SH-SY5Y (cell line): ENCODE data around the gene STAB2.

Source experiments
- GATA2 ChIP-seq: IDR thresholded peaks from 2 replicates; pipeline ENCODE4 v1.6.1; 2011; ENCODE audit warnings: mild to moderate bottlenecking, low read depth, low read length
- GATA3 ChIP-seq: IDR thresholded peaks from 2 replicates; pipeline ENCODE4 v1.6.1; 2011; ENCODE audit warnings: low read depth, mild to moderate bottlenecking, low read length, moderate library complexity

The STAB2 gene, protein sequence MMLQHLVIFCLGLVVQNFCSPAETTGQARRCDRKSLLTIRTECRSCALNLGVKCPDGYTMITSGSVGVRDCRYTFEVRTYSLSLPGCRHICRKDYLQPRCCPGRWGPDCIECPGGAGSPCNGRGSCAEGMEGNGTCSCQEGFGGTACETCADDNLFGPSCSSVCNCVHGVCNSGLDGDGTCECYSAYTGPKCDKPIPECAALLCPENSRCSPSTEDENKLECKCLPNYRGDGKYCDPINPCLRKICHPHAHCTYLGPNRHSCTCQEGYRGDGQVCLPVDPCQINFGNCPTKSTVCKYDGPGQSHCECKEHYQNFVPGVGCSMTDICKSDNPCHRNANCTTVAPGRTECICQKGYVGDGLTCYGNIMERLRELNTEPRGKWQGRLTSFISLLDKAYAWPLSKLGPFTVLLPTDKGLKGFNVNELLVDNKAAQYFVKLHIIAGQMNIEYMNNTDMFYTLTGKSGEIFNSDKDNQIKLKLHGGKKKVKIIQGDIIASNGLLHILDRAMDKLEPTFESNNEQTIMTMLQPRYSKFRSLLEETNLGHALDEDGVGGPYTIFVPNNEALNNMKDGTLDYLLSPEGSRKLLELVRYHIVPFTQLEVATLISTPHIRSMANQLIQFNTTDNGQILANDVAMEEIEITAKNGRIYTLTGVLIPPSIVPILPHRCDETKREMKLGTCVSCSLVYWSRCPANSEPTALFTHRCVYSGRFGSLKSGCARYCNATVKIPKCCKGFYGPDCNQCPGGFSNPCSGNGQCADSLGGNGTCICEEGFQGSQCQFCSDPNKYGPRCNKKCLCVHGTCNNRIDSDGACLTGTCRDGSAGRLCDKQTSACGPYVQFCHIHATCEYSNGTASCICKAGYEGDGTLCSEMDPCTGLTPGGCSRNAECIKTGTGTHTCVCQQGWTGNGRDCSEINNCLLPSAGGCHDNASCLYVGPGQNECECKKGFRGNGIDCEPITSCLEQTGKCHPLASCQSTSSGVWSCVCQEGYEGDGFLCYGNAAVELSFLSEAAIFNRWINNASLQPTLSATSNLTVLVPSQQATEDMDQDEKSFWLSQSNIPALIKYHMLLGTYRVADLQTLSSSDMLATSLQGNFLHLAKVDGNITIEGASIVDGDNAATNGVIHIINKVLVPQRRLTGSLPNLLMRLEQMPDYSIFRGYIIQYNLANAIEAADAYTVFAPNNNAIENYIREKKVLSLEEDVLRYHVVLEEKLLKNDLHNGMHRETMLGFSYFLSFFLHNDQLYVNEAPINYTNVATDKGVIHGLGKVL (N-terminal part only)

DNA sequence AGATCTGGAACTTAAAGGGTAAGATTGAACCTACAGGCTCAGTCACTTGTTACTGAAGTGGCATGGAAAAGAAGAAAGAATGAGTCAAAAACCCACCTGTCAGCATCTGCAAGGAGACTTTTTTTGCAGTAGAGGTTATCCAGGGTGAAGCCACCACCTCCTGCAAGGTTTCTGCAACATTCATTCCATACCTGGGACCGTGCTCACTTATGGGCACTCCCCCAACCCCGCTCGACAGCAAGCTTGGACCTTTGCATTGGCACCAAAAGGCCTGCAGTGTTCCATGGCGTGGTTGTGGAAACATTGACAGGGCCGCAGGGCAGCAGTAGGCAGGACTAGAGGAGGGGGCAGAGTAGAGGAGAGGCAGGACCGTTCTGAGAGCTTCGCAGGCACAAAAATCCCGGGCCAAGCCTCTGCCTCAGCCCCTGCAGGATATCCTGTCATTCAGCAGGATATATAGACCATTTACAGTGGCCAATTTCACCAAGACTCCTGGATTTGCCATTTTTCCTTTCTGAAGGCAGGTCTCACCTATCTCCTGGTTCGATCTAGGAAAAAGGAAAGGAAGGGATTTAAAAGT, at the start of gene STAB2:
Gene STAB2 (plus strand): TSS at position 483 of the 580 bp plus-strand sequence. CDS start 204 bp downstream, outside the sequence.
- TF ChIP-seq GATA3 = no peak
- no peak for TF ChIP-seq GATA2

DNA sequence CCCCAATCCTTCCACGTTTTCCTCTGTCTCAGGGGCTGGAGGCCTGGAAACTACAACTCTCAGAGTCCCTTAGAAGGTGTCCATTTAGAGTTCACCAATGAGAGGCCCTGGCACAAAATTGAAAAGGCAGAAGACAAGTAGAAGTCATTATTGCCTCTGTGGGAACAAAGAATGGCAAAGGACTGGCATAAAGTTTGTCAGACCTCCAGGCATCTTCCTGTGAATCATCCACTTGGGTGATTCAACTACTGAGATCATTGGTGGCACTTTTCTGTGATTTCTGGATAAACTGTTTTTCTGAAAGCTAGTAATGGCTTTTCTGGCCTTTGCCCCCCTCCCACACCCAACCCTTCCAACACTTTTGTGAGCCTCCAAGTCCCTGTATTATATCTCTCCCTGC, 48.7 kb upstream of the STAB2 start:
- TF ChIP-seq GATA3 (no peak), GATA2 (no peak)

DNA sequence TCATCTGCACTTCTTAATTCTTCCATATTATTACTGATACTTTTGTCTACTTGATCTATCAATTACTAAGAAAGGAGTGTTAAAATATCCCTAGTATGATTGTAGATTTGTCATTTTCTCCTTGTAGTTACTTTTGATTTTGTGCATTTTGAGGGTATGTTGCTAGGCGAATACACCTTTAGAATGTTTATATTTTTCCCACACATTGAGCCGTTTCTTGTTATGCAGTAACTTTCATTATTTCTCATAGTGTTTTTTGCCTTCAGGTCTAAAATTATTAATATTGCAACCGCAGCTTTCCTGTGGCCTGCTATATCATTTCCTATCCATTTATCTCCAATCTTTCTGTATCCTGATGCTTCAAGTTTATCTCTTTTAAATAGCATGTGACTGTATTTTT, 46.8 kb upstream of the STAB2 start:
- TF ChIP-seq GATA2 = no peak
- TF ChIP-seq GATA3 = no peak

DNA sequence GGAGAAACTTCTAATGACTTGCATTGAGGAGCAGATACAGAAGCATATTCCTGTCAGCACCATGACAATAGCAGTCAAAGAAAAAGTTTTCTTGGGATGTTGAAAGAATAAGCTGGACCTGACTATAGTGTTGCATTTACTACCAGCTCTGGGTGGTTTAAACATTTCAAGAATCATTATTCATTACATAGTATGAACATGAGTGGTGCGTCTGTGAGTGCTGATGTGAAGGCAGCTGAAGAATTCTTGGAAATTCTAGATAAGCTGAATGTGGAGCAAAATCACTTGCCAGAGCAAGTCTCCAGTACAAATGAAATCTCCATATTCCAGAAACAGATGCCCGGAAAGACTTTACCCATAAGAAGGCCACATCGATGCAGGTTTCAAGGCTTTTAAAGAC, 45.0 kb upstream of the STAB2 start:
- no peak for TF ChIP-seq GATA3
- no peak for TF ChIP-seq GATA2

DNA sequence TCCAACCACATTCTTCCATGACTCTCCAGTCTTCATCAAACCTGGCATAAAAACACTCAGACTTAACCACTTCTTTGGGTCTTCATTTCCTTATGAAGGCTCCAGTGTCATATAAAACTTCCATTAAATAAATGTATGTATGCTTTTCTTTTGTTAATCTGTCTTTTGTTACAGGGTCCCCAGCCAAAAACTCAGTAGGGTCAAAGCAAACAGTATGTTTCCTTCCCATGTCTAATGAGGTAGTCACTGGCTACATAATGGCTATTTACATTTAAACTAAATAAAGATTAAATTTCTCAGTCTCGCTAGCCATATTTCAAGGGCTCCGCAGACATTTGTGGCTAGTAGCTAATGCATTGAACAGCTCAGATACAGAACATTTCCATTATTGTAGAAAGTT, 40.1 kb upstream of the STAB2 start:
- no peak for TF ChIP-seq GATA2
- TF ChIP-seq GATA3 = no peak

DNA sequence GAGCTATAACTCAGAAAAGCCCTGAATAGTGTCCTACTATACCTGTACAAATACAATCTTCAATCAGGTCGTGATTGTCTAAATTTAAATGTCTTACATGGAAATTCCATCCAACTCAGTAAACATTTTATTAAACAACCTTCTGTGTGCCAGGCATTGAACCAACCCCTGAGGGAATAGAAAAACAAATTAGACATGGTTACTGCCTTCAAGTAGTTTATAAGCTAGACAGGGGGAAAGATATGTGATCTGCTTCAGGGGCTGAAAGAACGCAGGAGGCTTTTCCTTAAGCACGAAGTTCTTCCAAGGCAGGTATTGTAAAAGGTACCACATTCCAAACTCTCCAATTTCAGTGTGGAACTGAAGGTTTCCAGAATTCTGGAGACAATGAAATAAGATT, 39.7 kb upstream of the STAB2 start:
- TF ChIP-seq GATA2 (no peak), GATA3 (no peak)

DNA sequence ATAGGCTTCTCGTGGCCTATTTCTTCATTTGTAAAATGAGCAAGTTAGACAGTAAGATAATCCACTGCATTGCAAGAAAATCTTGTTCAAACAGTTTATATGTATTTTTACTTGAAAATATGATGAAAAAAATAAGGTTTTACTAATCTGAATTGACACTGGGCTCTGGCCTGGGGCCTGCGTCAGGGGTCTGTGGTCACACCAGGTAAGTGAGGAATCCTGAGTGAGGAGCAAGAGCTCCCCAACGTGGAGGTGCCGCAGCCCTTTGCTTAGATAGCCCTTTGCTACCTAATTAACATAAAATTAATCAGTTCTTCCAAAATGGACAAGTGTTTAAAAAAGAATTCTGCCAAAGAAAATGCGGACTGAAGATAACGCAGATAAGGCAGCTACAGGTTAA, 39.1 kb upstream of the STAB2 start:
- TF ChIP-seq GATA2 (no peak), GATA3 (no peak)

DNA sequence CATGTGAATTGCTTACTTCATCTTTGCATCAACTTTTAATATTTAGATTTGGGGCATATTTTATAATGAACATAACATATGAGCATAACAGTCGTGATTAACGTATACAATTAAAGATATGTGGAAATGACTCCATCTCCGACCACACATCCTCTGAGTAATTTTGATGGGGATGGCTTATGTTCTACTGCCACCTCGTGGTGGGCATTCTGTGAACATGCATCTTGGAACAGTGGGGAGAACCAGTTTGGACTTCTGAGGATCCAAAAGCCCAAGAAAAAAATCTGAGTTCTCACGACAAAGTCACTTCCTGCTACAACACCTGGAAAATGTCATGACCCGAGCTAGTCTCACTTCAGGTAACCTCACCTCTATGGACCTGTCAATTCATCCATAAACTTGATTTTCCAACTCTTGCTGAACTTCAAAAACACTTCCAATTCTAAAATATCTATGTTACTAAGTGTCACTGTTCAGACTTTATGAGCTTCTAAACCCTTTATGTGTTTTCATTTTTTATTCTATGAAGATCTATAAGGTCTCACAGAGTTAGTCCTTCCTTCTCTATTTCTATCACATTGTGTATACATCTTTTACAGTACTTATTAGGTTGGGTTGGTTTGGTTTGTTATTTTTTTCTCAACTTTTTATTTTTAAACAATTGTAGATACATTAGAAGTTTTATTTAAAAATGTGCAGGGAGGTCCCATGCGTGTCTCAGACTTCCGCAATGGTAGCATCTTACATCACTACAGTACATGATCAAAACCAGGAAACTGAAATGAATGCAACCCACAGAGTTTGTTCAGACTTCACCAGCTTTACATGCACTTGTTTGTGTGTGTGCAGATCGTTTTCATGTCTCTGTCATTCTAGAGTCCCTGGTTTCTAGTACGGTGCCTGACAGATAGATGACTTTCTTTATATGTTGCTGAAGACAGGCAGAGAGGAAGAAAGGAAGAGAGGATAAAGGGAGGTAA, 38.2 kb upstream of the STAB2 start:
- TF ChIP-seq GATA3 = no peak
- no peak for TF ChIP-seq GATA2

DNA sequence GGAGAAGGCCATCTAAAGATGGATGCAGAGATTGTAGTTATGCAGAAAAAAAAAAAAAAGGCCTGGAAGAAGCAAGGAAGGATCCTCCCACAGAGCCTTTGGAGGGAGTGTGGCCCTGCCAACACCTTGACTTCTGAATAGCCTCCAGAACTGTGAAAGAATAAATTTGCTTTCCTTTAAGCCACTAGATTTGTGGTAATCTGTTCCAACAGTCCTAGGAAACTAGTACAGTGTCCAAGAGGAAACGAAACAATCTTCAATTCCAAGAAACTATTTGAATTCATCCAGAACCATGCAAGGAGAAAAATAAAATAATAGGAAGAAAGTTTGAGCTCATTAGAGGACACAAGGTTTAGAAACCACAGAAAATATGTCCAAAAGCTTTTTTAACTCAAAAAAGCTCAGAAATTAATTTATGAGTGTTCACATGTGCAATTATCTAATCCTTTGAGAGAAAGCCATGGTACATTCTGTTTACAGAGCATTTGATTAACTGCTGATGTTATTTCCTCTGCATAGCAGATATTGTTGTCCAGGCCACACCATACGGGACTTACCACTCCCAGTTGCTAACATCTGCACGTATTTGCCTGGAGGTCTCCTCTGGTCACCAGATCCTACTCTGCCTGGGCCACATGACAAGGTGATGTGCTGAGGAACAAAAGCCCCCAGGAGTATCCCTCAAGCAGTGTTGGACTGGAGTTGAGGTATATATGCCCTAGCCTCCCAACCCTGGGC, 30.0 kb upstream of the STAB2 start:
- no peak for TF ChIP-seq GATA3
- no peak for TF ChIP-seq GATA2

DNA sequence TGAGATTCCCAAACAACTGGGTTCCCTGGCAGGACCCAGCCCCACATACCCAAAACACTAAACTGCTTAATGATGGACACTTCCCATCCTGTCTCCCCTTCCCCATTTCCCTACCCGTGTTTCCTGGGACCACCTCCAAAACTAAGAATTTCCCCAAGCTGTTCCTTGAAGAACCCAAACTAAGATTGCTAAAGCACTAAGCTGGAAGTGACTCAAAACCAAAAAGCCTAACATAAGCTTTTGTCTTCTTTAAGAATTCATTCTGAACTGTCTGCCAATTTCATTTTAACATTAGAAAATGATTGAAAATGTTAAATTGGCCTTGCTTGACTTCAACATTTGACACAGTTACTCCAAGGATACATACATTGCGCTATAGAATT, 29.5 kb upstream of the STAB2 start:
- TF ChIP-seq GATA2 = no peak
- no peak for TF ChIP-seq GATA3

DNA sequence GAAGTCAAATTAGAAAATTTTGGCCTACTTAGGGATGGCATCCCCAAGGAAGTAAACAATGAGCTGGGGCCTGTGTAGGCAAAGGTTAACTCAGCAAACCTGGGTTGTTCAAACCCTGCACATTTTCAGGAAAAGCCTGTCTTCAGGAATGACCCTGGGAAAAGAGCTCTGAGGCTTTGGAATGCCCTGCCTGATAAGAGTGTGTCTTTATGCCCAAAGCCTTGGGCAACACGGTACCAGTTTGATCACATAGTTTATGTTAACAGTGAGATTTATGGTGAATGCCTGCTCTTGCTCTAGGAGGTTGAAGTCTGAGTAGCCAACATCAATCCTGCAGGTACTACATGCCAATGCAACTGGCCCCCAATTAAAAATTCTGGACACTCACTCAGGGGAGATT, 28.2 kb upstream of the STAB2 start:
- TF ChIP-seq GATA2 (no peak), GATA3 (no peak)

DNA sequence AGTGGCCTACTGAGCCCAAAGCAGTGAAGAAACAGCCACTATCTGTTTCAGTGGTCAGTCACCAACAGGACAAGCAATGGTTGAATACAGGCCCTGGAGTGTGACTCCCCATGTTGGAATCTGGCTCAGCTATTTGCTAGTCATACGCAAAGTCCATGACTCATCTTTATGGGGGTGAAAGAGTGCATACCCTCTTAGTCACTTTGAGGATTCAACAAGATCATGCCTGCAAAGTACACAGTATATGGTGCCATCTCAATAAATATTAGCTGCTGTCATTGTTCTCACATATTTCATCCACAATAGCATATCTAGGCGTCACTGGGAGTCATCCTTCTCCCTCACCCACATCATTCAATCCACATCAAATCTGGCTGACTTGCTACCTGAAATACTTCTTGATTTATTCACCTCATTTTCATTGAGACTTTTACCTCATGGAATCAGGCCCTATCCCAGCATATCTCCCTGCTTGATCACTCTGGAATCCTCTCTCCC, 26.4 kb upstream of the STAB2 start:
- TF ChIP-seq GATA2 = no peak
- TF ChIP-seq GATA3 = no peak
